22Rv1 (cell line): Measurements from ENCODE around the gene ZNF428.

Experiments
- CTCF ChIP-seq: fragments of 450-650 bp; IDR thresholded peaks from 2 replicates; pipeline ENCODE4 v1.5.1; 2017; ENCODE audit warnings: mild to moderate bottlenecking
- ZFX ChIP-seq: fragments of 450-650 bp; IDR thresholded peaks from 2 replicates; pipeline ENCODE4 v1.6.1; 2017; ENCODE audit warnings: antibody characterized with exemption, borderline replicate concordance

- TF ChIP-seq CTCF (no peak), ZFX (no peak)
Observed at GRCh38 chr19:43581467-43581866, 38.0 kb downstream of the ZNF428 start.
